ENCODE measurements around the gene SARDH. TPM values are rescaled to one million over a fixed set of nuclear protein-coding genes. Genes with fewer than 3 reads are reported as not detected.

SARDH gene
- total and polyA plus RNA-seq, 2 of the 8 experiments (the other 6 are each of a cell fraction or from before 2014, with no cell fraction given) = 6.4 to 7.4 TPM

GRCh38 chr9:133629221-133630110, 108.7 kb downstream of the SARDH start (continued):
- TF ChIP-seq TEAD4 (IDR thresholded peaks at IDR 0.05; ENCODE audit: low read depth, low read length) = no peak
